ENCODE measurements around the gene MRPL38. TPM values are rescaled to one million over a fixed set of nuclear protein-coding genes. Genes with fewer than 3 reads are reported as not detected.

MRPL38 gene
- total RNA-seq, 1 experiment from 2014 or later = 112 TPM

DNA sequence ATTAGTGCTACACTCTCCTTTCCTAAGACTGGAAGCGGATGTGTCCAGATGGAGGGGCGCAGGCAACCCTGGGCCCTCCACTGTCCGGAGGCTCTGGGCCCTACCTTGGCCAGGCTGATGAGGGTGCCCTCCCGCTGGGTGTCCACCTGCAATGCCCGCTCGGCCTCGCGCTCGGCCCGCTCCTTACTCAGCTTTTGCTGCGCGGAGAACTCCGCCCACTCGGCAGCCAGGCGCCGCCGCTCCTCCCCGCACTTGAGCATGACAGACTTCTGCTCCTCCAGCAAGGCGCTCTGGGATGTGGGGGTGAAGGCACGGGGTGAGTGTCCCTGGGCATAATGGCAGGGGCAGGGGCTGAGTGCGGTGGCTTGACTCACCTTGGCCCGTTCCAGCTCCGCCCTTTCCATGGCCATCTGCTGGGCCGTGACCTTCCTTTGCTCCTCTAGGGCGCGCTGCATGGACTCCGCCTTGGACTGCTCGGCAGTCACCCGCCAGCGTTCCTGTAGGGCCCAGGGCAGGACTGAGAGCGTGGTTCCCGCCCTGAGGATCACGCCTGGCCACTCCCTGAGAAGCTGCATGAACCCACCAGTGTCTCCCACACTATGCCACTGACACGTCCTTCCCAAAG lies 10.1 kb upstream of the MRPL38 start:
- Mint-ChIP-seq H3K4me1 (ENCODE audit: low read depth, unreplicated experiment) (no peaks in the 10 kb centered on the region), H3K27ac (ENCODE audit: unreplicated experiment) (no peak overlapping the region), H3K4me3 (ENCODE audit: low read depth, unreplicated experiment) (no peak overlapping the region), H3K9me3 (ENCODE audit: low read depth, unreplicated experiment) (no peaks in the 10 kb centered on the region), H3K27me3 (ENCODE audit: unreplicated experiment) (no peaks in the 10 kb centered on the region), H3K36me3 (ENCODE audit: insufficient read depth, unreplicated experiment) (peaks cover 16% of the 10 kb centered on the region)
- CTCF ChIA-PET = no interaction called here
- no TSS peak for BruUV-seq (replicated peaks)
- intact Hi-C loops (cut with micrococcal nuclease; ENCODE audit: unreplicated experiment) = no loop called here
- TF ChIP-seq, protein P1, sequence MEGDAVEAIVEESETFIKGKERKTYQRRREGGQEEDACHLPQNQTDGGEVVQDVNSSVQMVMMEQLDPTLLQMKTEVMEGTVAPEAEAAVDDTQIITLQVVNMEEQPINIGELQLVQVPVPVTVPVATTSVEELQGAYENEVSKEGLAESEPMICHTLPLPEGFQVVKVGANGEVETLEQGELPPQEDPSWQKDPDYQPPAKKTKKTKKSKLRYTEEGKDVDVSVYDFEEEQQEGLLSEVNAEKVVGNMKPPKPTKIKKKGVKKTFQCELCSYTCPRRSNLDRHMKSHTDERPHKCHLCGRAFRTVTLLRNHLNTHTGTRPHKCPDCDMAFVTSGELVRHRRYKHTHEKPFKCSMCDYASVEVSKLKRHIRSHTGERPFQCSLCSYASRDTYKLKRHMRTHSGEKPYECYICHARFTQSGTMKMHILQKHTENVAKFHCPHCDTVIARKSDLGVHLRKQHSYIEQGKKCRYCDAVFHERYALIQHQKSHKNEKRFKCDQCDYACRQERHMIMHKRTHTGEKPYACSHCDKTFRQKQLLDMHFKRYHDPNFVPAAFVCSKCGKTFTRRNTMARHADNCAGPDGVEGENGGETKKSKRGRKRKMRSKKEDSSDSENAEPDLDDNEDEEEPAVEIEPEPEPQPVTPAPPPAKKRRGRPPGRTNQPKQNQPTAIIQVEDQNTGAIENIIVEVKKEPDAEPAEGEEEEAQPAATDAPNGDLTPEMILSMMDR (IDR thresholded peaks at IDR 0.05; ENCODE audit: unreplicated experiment) = no peak
- DNase-seq = no peak

GRCh38 chr17:75913537-75914210 lies 9.0 kb upstream of the MRPL38 start:
- Mint-ChIP-seq H3K36me3 (ENCODE audit: insufficient read depth, unreplicated experiment) (peaks cover 16% of the 10 kb centered on the region), H3K9me3 (ENCODE audit: low read depth, unreplicated experiment) (no peaks in the 10 kb centered on the region), H3K27me3 (ENCODE audit: unreplicated experiment) (no peaks in the 10 kb centered on the region), H3K4me1 (ENCODE audit: low read depth, unreplicated experiment) (no peaks in the 10 kb centered on the region), H3K27ac (ENCODE audit: unreplicated experiment) (no peak overlapping the region), H3K4me3 (ENCODE audit: low read depth, unreplicated experiment) (no peak overlapping the region)
- BruUV-seq (replicated peaks) = no TSS peak
- CTCF ChIA-PET = no interaction called here
- intact Hi-C loops (cut with micrococcal nuclease; ENCODE audit: unreplicated experiment) = no loop called here
- DNase-seq = no peak
- TF ChIP-seq, protein P1 (IDR thresholded peaks at IDR 0.05; ENCODE audit: unreplicated experiment) = no peak

- Mint-ChIP-seq H3K4me3 (ENCODE audit: low read depth, unreplicated experiment) (no peak overlapping the region), H3K36me3 (ENCODE audit: insufficient read depth, unreplicated experiment) (peaks cover 11% of the 10 kb centered on the region), H3K27ac (ENCODE audit: unreplicated experiment) (no peak overlapping the region), H3K27me3 (ENCODE audit: unreplicated experiment) (no peaks in the 10 kb centered on the region), H3K9me3 (ENCODE audit: low read depth, unreplicated experiment) (no peaks in the 10 kb centered on the region), H3K4me1 (ENCODE audit: low read depth, unreplicated experiment) (no peaks in the 10 kb centered on the region)
- no peak for DNase-seq
- BruUV-seq (replicated peaks) = no TSS peak
- intact Hi-C loops (cut with micrococcal nuclease; ENCODE audit: unreplicated experiment) = no loop called here
- TF ChIP-seq, protein P1 (IDR thresholded peaks at IDR 0.05; ENCODE audit: unreplicated experiment) = no peak
- CTCF ChIA-PET = interaction anchor here (0.6 kb wide), 1 partner anchor 145 kb away, joined by 6 read pairs; no protein-coding TSS in a partner anchor
These were observed 6.0 kb upstream of the MRPL38 start for GRCh38 chr17:75910699-75911098.

- CTCF ChIA-PET = no interaction called here
- Mint-ChIP-seq H3K4me1 (ENCODE audit: low read depth, unreplicated experiment) (no peaks in the 10 kb centered on the region), H3K4me3 (ENCODE audit: low read depth, unreplicated experiment) (no peak overlapping the region), H3K9me3 (ENCODE audit: low read depth, unreplicated experiment) (no peaks in the 10 kb centered on the region), H3K36me3 (ENCODE audit: insufficient read depth, unreplicated experiment) (peaks cover 16% of the 10 kb centered on the region), H3K27me3 (ENCODE audit: unreplicated experiment) (no peaks in the 10 kb centered on the region), H3K27ac (ENCODE audit: unreplicated experiment) (no peak overlapping the region)
- DNase-seq = no peak
- no TSS peak for BruUV-seq (replicated peaks)
- intact Hi-C loops (cut with micrococcal nuclease; ENCODE audit: unreplicated experiment) = no loop called here
- TF ChIP-seq, protein P1 (IDR thresholded peaks at IDR 0.05; ENCODE audit: unreplicated experiment) = no peak
These were observed 5.2 kb upstream of the MRPL38 start for GRCh38 chr17:75909812-75910274.

Measured in Calu3 (cell line).